HFF-Myc (cell line): ENCODE data around the gene CDNF.

Source experiments
- DNase-seq: peaks from one replicate; pipeline ENCODE4 v3.0.0-alpha.2; 2011; ENCODE audit warnings: low read depth; ENCODE audit errors: extremely low read depth
- H3K4me3 ChIP-seq: replicated peaks from 2 replicates; pipeline ENCODE4 v1.5.1; 2011; ENCODE audit warnings: low read depth, mild to moderate bottlenecking, control low read depth, low read length
- CTCF ChIP-seq: IDR thresholded peaks from 2 replicates; pipeline ENCODE4 v1.5.1; 2012; ENCODE audit warnings: mild to moderate bottlenecking, low read depth, low read length, control low read depth; ENCODE audit errors: missing control alignments

The CDNF gene

DNA sequence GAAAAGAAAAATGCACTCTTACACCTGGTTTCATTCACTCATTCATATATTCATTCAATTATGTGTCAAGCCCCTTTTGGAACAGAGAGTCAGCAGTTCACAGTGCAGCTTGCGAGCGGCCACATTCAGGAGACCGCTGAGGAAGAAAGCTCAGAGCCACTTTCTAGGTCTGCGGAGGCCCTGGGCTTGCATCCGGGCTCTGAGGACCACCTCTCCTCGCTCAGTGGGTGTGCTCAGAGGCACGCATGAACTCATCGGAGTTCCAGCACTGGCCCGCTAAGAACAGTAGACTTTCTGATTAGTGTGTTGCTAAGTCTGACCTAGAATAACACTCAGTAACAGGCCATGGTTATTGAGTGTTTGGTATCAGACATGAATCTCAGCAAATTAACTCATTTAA lies 61.3 kb downstream of the CDNF start:
- no peak for DNase-seq
- H3K4me3 ChIP-seq, result no peak overlapping the region
- TF ChIP-seq CTCF, result no peak

DNA sequence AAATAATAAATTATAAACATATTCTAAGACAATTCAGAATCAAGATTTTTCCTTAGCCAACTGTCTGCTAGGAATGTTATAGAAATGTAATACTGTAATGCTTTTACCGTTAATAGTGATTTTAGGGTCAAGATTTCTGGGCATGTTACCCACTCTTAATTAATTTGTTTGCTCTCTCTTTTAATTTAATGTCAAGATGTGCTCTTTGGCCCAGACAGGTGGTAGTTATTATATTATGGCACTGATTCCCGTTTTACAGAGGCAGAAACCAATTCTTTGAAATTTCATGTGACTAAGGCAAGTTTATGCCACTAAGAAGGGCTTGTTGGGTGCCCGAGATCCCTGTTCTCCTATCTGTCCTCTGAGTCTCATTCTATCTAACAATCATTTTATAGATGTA lies 62.2 kb downstream of the CDNF start:
- no peak overlapping the region for H3K4me3 ChIP-seq
- TF ChIP-seq CTCF, result no peak
- no peak for DNase-seq

DNA sequence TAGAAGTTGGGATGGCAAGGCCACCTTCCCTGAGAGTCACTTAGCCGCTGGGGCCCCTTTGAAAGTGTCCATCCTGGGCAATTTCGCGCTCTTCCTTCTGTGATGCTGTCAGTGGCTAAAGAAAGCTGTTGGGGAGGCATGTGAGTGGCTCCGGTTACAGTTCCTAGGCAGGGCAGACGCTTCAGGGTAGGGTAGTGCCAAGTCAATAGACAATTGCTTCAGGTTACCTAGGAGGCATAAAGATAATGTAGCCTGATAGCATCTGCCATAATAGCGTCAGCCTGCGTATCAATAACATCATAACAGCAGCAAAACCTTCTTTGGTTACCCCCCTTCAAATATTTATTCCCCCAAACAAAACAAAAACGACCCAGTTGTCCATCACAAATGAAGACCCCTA lies 63.0 kb downstream of the CDNF start, which contains the start of gene FAM107B:
FAM107B (minus strand) TSS at position 101 of the 400 bp plus-strand sequence. CDS start 234 bp downstream, outside the sequence.
- no peak within 1 kb of the TSS for H3K4me3 ChIP-seq
- no peak for DNase-seq
- TF ChIP-seq CTCF, result no peak

DNA sequence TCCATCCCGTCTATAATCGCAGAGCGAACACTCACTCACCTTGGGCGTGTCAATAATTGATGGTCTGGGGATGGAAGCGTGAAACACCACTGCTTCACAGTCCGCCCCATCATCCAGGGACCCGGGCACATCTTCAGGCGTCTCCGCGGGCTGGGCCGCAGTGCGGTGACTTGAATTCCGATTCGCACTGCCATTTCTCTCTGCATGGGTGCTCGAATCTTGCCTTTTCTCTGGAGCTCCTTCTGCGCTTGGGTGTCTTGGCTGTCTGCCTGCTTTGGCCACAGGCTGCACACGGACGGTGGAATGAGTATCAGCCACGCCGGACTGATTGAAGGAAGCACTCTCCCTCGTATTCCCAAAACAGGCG lies 63.6 kb downstream of the CDNF start:
- no peak for DNase-seq
- no peak overlapping the region for H3K4me3 ChIP-seq
- no peak for TF ChIP-seq CTCF

DNA sequence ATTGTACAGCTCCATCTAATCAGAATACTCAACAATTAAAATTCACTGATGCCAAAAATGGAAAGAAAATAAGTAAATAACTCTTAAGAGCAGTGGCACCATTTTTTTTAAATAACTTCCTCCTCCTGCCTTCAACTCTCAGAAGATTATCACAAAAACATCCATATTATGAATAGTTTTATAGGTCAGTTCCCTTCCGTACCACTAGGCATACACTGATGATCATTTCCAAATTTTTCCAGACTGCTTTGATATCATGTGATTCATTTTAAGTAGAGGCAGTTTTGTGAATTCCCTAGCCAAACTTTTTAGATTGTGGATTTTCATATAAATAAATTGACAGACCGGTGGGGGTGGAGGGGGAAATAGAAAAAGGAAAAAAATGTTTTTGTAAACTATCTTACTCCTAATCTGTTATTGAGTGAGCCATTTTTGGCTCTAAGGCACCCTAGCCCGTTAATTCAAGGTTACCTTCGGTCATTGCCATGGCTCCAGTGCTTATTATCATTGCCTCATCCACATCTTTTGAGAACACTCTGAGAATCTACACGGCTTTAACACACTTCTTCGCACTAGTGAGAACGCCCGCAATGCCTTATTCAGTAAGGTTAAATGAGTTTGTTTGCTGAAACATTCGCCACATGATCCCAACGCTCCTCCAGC lies 64.2 kb downstream of the CDNF start:
- no peak for TF ChIP-seq CTCF
- DNase-seq, result no peak

GRCh38 chr10:14772399-14772798 lies 65.4 kb downstream of the CDNF start:
- no peak for TF ChIP-seq CTCF
- H3K4me3 ChIP-seq, result no peak overlapping the region
- no peak for DNase-seq

More for the DNA sequence above, 64.2 kb downstream of the CDNF start:
- H3K4me3 ChIP-seq, result no peak overlapping the region

DNA sequence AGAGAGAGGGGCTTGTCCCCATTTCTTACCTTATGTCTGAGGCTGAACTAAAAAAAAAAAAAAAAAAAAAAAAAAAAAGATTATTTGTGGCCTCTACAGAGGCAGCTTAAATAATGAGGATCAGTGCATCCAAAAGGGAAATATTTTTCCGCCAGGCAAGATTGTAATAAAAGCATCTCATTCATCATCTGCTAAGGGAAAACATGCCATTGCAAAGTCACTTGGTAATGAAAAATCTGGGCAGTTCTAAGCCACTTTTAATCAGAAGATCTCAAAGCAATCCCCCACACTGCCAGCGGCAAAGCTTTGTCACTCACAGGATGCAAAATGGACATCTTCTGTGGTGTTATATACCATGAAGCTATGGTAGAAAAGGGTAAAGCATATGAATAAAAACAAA lies 66.9 kb downstream of the CDNF start:
- DNase-seq, result no peak
- H3K4me3 ChIP-seq, result no peak overlapping the region
- no peak for TF ChIP-seq CTCF
